Measurements from ENCODE around the gene IRAK1. TPM values are rescaled to one million over a fixed set of nuclear protein-coding genes. Genes with fewer than 3 reads are reported as not detected.

The IRAK1 gene
- total and polyA plus RNA-seq, 10 of the 15 experiments (the other 5 are each of a cell fraction or from before 2014, with no cell fraction given) = 4.2 to 136 (median 39.5) TPM

GRCh38 chrX:153992180-153992579, 27.5 kb downstream of the IRAK1 start:
- WGBS (ENCODE audit: insufficient coverage, insufficient replicate concordance, low lambda C conversion rate, missing lambda C conversion rate) = 55% methylated on average over 8 of the region's 8 CpGs
- SMC1A ChIA-PET (ENCODE audit: uncharacterized antibody, unreplicated experiment) = no interaction called here

More at GRCh38 chrX:153992180-153992579, 27.5 kb downstream of the IRAK1 start:
- ChIA-PET CTCF (no interaction called here), POLR2A (no interaction called here), RAD21 (ENCODE audit: unreplicated experiment) (no interaction called here)
- BruUV-seq (replicated peaks) = no TSS peak
- no peak for TF ChIP-seq GABPA (IDR thresholded peaks at IDR 0.05; ENCODE audit: low read depth)
- TF ChIP-seq ASH2L (IDR thresholded peaks at IDR 0.05; ENCODE audit: borderline replicate concordance, low read depth) = no peak
- no peak for TF ChIP-seq KDM1A (IDR thresholded peaks at IDR 0.05; ENCODE audit: borderline replicate concordance)
- TF ChIP-seq SIX5 (IDR thresholded peaks at IDR 0.05; ENCODE audit: low read depth, low read length, severe bottlenecking) = no peak
- TF ChIP-seq HSF1 (IDR thresholded peaks at IDR 0.05; ENCODE audit: low read depth, low read length) = no peak
- TF ChIP-seq JUNB (IDR thresholded peaks at IDR 0.05) = no peak
- TF ChIP-seq NRF1 (conservative IDR thresholded peaks at IDR 0.05; ENCODE audit: low read depth, low read length) = no peak
- TF ChIP-seq STAT3 (IDR thresholded peaks at IDR 0.05; ENCODE audit: low read depth, low read length) = no peak
- TF ChIP-seq HCFC1 (IDR thresholded peaks at IDR 0.05; ENCODE audit: low read length) = no peak
- no peak for TF ChIP-seq SPI1 (IDR thresholded peaks at IDR 0.05; ENCODE audit: borderline replicate concordance, insufficient read depth, low read depth, low read length)
- no peak for TF ChIP-seq RB1 (IDR thresholded peaks at IDR 0.05; ENCODE audit: borderline replicate concordance)
- DNase-seq (ENCODE audit: low read depth, low spot score) (no peak), FAIRE-seq (no peak), ATAC-seq (no peak)
- Histone ChIP-seq H3K27me3 (replicated peaks in 1 of 2; ENCODE audit: control insufficient read depth in 2 of 2, insufficient read depth in 2 of 2, low read length in 1 of 2) (no peaks in the 10 kb centered on the region), H3K9ac (ENCODE audit: control insufficient read depth, insufficient read depth, low read length) (no peak overlapping the region), H3K36me3 (ENCODE audit: control insufficient read depth in 2 of 2, insufficient read depth in 2 of 2, low read length in 1 of 2) (no peaks in the 10 kb centered on the region), H3K27ac (ENCODE audit: control insufficient read depth, insufficient read depth) (no peak overlapping the region), H3K4me1 (ENCODE audit: control insufficient read depth, insufficient read depth, low read length) (no peaks in the 10 kb centered on the region), H3K4me3 (no peak overlapping the region), H3K4me2 (ENCODE audit: control insufficient read depth, insufficient read depth) (no peak overlapping the region), H3K9me3 (replicated peaks; ENCODE audit: control insufficient read depth, insufficient read depth, low read length) (no peaks in the 10 kb centered on the region; the same call in 2 of the 3 replicates), H3K79me2 (ENCODE audit: control insufficient read depth, insufficient read depth, low read length) (no peaks in the 10 kb centered on the region), H2AFZ (ENCODE audit: control insufficient read depth, low read depth, low read length) (no peak overlapping the region), H4K20me1 (ENCODE audit: control insufficient read depth, insufficient read depth) (no peaks in the 10 kb centered on the region)
- in situ Hi-C loops (cut with MboI) (no loop called here), intact Hi-C loops (cut with micrococcal nuclease; ENCODE audit: unreplicated experiment) (no loop called here)
